Measurements from ENCODE around the gene TNNT2.

TNNT2 gene

GRCh38 chr1:201345081-201345355 is 32.5 kb downstream of the TNNT2 start:
- Histone ChIP-seq H3K4me3 (ENCODE audit: low read length) (no peak overlapping the region), H2AFZ (ENCODE audit: low read length) (no peak overlapping the region), H3F3A (ENCODE audit: insufficient read depth, low read length) (no peaks in the 10 kb centered on the region), H3K9me2 (replicated peaks; ENCODE audit: insufficient read depth, low read length) (no peaks in the 10 kb centered on the region), H3K9ac (ENCODE audit: low read length) (no peak overlapping the region), H3K9me3 (replicated peaks; ENCODE audit: insufficient read depth, low read length) (no peaks in the 10 kb centered on the region), H3K36me3 (replicated peaks; ENCODE audit: insufficient read depth, low read length) (no peaks in the 10 kb centered on the region), H3K27ac (ENCODE audit: low read length) (no peak overlapping the region), H3K4me2 (ENCODE audit: low read depth, low read length) (no peak overlapping the region), H3K79me2 (ENCODE audit: low read length) (no peaks in the 10 kb centered on the region), H3K4me1 (ENCODE audit: low read length) (no peaks in the 10 kb centered on the region), H4K20me1 (ENCODE audit: insufficient read depth, low read length) (no peaks in the 10 kb centered on the region), H3K27me3 (replicated peaks; ENCODE audit: insufficient read depth, low read length) (peaks cover 21% of the 10 kb centered on the region)
- DNase-seq, result no peak
- TF ChIP-seq EZH2 (optimal IDR thresholded peaks at IDR 0.05; ENCODE audit: low read depth, low read length), result no peak
- TF ChIP-seq EZH2phosphoT487 (IDR thresholded peaks at IDR 0.05; ENCODE audit: low read length), result no peak
- TF ChIP-seq, protein P1, sequence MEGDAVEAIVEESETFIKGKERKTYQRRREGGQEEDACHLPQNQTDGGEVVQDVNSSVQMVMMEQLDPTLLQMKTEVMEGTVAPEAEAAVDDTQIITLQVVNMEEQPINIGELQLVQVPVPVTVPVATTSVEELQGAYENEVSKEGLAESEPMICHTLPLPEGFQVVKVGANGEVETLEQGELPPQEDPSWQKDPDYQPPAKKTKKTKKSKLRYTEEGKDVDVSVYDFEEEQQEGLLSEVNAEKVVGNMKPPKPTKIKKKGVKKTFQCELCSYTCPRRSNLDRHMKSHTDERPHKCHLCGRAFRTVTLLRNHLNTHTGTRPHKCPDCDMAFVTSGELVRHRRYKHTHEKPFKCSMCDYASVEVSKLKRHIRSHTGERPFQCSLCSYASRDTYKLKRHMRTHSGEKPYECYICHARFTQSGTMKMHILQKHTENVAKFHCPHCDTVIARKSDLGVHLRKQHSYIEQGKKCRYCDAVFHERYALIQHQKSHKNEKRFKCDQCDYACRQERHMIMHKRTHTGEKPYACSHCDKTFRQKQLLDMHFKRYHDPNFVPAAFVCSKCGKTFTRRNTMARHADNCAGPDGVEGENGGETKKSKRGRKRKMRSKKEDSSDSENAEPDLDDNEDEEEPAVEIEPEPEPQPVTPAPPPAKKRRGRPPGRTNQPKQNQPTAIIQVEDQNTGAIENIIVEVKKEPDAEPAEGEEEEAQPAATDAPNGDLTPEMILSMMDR (IDR thresholded peaks at IDR 0.05; ENCODE audit: low read length), result no peak

GRCh38 chr1:201344206-201345080 is 33.0 kb downstream of the TNNT2 start:
- Histone ChIP-seq H3K9me3 (replicated peaks; ENCODE audit: insufficient read depth, low read length) (no peaks in the 10 kb centered on the region), H3K27ac (ENCODE audit: low read length) (no peak overlapping the region), H3K4me2 (ENCODE audit: low read depth, low read length) (no peak overlapping the region), H3F3A (ENCODE audit: insufficient read depth, low read length) (no peaks in the 10 kb centered on the region), H3K79me2 (ENCODE audit: low read length) (no peaks in the 10 kb centered on the region), H3K9me2 (replicated peaks; ENCODE audit: insufficient read depth, low read length) (no peaks in the 10 kb centered on the region), H3K4me3 (ENCODE audit: low read length) (no peak overlapping the region), H2AFZ (ENCODE audit: low read length) (no peak overlapping the region), H4K20me1 (ENCODE audit: insufficient read depth, low read length) (no peaks in the 10 kb centered on the region), H3K9ac (ENCODE audit: low read length) (no peak overlapping the region), H3K36me3 (replicated peaks; ENCODE audit: insufficient read depth, low read length) (no peaks in the 10 kb centered on the region), H3K4me1 (ENCODE audit: low read length) (no peaks in the 10 kb centered on the region), H3K27me3 (replicated peaks; ENCODE audit: insufficient read depth, low read length) (peaks cover 16% of the 10 kb centered on the region)
- TF ChIP-seq, protein P1 (IDR thresholded peaks at IDR 0.05; ENCODE audit: low read length), result no peak
- no peak for TF ChIP-seq EZH2phosphoT487 (IDR thresholded peaks at IDR 0.05; ENCODE audit: low read length)
- no peak for TF ChIP-seq EZH2 (optimal IDR thresholded peaks at IDR 0.05; ENCODE audit: low read depth, low read length)
- no peak for DNase-seq

DNA sequence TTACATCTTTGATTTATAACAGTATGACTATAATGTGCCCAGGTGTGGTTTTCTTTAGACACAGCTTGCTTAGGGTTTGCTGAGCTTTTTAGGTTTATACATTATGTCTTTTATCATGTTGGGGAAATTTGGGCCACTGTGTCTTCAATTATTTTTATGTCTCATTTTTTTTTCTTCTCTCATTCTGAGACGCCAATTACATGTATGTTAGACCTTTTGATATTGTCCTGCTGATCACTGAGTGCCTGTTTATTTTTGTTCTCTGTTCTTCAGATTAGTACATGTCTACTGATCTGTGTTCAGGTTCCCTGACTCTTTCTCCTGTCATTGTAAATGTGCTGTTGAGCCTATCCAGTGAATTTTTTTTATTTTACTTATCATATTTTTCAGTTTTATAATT is 36.1 kb downstream of the TNNT2 start:
- TF ChIP-seq EZH2 (optimal IDR thresholded peaks at IDR 0.05; ENCODE audit: low read depth, low read length) (no peak), EZH2phosphoT487 (IDR thresholded peaks at IDR 0.05; ENCODE audit: low read length) (no peak)
- TF ChIP-seq, protein P1 (IDR thresholded peaks at IDR 0.05; ENCODE audit: low read length), result no peak
- H3K27me3 ChIP-seq (replicated peaks; ENCODE audit: insufficient read depth, low read length), result no peaks in the 10 kb centered on the region

More for the DNA sequence above, 36.1 kb downstream of the TNNT2 start:
- Histone ChIP-seq H3K9ac (ENCODE audit: low read length) (no peak overlapping the region), H3K4me2 (ENCODE audit: low read depth, low read length) (no peak overlapping the region), H3K4me1 (ENCODE audit: low read length) (no peaks in the 10 kb centered on the region), H3K79me2 (ENCODE audit: low read length) (no peaks in the 10 kb centered on the region), H4K20me1 (ENCODE audit: insufficient read depth, low read length) (no peaks in the 10 kb centered on the region), H3K9me3 (replicated peaks; ENCODE audit: insufficient read depth, low read length) (no peaks in the 10 kb centered on the region), H3K27ac (ENCODE audit: low read length) (no peak overlapping the region), H3K4me3 (ENCODE audit: low read length) (no peak overlapping the region), H3K9me2 (replicated peaks; ENCODE audit: insufficient read depth, low read length) (no peaks in the 10 kb centered on the region), H2AFZ (ENCODE audit: low read length) (no peak overlapping the region), H3K36me3 (replicated peaks; ENCODE audit: insufficient read depth, low read length) (no peaks in the 10 kb centered on the region), H3F3A (ENCODE audit: insufficient read depth, low read length) (no peaks in the 10 kb centered on the region)
- no peak for DNase-seq
